GM21515 (cell line): Measurements from ENCODE around the gene GNAT1.
"Not testable (repeated sequence)": the region's sequence is repeated elsewhere in the genome, so short reads cannot be mapped to it uniquely, and the experiment has no call there.

Experiments
- ATAC-seq: cut with Tn5 transposase; IDR thresholded peaks from one replicate; pipeline ENCODE4 v1.9.1; 2021; ENCODE audit not compliant: unreplicated experiment

GNAT1 gene

GRCh38 chr3:50237754-50238548 is 46.5 kb downstream of the GNAT1 start:
- peak; percentile 27 for ATAC-seq

- no peak for ATAC-seq
Observed at GRCh38 chr3:50238549-50239026, 47.2 kb downstream of the GNAT1 start.

DNA sequence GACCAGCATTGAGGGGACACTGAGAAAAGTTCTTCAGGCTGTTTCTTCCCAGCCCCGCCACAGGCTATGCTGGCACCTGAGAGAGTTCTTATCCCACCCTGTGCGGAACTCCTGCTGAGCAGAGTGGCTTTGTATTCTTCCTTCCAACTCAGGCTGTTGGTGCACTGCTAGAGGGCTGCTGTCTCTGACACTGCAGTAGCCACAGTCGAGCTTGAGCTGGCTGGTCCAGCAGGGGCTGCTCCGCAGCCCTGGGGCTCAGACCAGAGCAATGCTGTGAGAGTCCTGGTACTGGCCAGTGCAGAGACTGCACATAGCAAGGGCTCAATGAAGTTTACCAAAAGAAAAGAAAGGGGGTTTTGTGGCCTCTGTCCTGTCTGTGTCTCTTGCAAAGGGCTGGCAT is 48.2 kb downstream of the GNAT1 start:
- no peak for ATAC-seq

DNA sequence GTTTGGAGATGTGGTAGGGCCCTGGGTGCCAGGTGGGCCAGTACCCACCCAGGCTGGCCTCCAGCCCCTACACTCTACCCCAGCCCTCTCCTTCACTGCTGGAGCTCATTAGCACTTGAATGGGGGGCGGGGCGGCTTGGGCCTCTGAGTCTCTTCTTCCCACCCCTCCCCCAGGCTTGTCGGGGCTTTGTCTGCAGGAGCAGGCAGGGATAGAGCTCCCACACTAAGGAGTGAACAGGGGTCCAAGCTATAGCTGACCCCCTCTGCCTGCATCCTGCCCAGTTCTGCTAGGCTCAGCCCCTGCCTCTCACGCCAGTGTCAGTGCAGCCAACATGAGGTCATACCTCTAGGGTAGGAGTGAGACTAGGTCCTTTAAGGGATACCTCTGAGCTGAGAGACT is 49.8 kb downstream of the GNAT1 start:
- ATAC-seq = no peak

DNA sequence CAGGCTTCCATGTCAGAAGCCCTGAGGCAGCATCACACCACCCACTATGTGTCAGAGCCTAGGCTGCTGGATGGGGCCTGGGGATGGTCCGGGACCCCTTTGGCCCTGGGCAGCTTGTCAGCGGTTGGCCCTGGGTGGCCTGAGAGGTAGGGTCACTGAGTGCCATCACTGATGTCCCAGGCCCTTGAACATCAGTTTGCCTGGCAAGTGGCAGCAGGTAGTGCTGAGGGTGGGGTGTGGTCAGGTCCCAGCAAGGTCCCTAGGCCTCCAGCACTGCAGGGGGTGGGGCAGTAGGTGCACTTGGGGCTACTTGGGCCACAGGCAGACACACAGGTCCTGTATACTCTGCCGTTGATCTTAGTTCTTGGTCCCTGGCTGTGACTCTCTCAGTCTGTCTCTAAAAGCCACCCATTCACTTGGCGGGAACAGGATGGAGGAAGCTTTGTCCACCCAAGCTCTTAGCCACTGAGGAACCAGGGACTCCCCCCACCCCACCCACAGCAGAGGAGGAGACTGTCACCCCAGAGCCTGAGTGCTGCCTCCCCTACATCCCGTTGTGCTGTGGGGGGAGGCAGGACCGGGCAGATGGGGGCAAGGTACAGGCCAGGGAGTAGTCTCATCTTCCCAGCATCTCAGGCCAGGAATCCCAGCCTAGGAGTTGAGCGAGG is 50.4 kb downstream of the GNAT1 start:
- no peak for ATAC-seq

DNA sequence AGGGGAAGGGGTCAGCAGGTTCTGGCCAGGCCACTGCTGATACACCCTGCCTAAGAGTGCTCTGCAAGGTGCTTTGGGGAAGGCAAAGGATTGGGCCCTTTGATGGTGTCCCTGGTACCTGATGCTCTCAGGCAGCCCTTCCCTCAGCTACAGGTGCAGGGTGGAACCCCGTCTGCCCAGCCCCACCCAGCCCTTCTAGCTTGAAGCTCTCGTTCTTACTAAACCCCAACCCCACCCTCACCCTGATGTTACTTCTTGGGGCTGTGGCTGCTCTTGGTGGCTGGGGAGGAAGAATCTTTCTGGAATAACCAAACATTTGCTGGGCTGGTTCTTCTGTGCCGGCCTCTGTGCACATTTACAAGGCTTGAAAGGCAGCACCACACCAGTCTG is 51.0 kb downstream of the GNAT1 start:
- no peak for ATAC-seq

DNA sequence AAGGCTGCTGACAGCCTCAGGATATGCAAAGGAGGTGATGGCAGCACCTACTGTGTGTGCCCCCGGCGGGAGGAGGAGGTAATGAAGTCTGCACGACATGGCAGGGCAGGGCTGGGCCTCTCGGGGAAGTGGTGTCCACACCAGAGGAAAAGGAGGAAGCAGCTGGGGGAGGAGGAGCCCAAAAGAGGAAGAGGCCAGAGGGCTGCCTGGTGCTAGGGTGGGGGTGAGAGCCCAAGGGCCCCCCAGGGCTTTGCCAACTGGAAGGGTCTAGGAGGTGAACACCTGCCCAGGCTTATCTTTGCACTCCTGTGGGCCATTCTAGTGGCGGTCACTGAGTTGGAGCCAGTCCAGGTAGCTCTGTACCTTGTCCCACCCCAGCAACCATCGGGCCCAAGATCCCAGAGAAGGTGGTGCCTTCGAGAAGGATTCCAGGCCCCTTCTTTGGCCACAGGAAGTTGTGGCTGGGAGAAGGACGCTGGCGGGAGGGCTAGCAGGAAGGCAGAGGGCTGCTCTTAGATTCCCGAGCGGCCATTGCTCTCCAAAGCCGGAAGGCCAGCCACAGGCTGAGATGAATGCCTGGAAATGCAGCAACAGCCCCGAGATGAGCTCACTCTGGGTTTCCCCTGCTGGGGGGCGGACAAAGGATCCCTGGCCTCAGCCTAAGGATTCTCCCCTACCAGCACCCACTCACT is 51.6 kb downstream of the GNAT1 start:
- no peak for ATAC-seq

DNA sequence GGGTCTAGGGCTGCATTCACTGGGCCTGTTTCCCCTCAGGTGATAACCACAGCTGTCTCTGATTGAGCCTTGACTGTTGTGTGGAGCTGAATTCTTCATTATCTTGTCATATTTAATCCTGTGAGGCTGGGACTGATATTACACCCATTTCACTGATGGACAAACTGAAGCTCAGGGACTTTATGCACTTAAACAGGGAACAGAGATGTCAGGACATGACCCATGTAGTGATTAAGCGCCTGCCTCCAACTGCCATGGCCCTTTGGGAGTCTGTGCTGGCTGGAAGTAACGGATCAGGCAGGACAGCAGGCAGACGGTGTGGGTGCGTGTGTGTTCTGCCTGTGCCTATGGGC is 52.1 kb downstream of the GNAT1 start:
- ATAC-seq = no peak

GRCh38 chr3:50244813-50245212 is 53.4 kb downstream of the GNAT1 start:
- ATAC-seq = not testable (repeated sequence)

- no peak for ATAC-seq
Observed at GRCh38 chr3:50245251-50245745, 53.9 kb downstream of the GNAT1 start.

DNA sequence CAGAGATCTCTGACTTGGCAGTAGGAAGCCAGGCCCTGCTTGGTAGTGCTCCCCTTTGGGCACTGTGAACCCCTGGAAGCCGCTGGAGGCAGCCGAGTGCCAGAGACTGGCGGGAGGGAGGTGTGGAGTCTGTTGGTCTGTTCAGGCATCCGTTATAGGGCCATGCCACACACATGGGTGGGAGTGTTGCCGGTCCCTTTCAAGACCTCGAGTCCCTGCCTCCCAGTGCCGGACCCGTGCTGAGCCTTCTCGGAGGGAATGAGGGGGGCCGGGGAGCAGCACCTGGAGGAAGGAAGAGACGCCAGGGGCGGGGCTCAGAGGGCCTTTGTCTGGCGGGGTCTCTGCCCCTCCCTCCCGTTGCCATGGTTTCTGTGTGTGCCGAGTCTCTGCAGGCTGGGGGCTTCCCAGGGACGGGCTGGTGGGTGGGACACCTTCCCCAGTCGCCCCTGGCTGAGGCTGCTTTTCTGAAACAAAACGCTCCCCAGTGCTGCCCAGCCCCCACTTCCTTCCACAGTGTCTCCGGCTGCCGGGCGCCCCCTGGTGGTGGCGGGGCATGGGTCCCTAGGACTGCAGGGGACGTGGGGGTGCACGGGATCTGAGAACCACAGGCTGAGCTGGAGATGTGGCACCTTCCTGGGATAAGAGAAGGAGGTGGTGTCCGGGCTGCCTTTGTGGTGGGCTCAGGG is 54.6 kb downstream of the GNAT1 start:
- ATAC-seq = peak; percentile 56

- peak; percentile 36 for ATAC-seq
Observed at GRCh38 chr3:50246517-50246954, 55.1 kb downstream of the GNAT1 start.
